ENCODE measurements around the gene NEDD4L.
"Not testable (repeated sequence)": the region's sequence is repeated elsewhere in the genome, so short reads cannot be mapped to it uniquely, and the experiment has no call there.

Gene NEDD4L

DNA sequence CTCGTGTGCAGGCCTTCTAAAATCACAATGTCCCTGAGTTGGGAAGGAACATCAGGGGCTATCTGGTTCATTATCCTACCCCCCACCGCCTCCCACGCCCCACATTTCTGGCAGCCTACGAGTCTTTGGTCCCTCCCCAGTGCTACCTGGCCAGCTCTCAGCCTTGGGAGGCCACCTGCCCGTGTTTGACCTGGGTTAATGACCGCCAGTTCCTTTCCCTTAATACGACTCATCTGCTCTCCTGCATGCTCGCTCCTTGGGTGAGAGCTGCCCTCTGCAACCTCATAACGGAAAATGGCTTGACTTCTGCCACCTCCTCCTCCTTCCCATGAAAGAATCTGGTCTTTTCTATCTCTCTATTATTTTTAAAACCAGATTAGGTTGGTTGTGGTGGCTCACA, 112.5 kb downstream of the NEDD4L start:
- DNase-seq (ENCODE audit: low read depth) = no peak

DNA sequence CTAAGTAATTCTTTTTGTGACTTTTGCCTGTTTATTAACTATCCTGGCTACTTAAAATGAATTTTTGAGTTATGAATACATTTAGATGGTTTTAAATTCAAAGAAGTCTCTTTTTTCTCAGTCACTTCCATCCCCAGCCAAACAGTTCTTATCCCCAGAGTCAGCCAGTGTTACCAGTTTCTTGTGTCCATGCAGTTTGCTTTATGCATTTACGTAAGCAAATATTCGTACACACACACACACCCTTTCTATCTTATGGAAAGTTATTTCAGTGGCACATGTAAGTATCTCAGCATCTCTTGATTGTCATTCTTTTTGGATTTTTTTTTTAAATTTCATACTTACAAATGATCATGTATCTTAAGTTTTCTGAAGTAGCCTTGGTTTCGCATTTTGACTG, 113.2 kb downstream of the NEDD4L start:
- no peak for DNase-seq (ENCODE audit: low read depth)

DNA sequence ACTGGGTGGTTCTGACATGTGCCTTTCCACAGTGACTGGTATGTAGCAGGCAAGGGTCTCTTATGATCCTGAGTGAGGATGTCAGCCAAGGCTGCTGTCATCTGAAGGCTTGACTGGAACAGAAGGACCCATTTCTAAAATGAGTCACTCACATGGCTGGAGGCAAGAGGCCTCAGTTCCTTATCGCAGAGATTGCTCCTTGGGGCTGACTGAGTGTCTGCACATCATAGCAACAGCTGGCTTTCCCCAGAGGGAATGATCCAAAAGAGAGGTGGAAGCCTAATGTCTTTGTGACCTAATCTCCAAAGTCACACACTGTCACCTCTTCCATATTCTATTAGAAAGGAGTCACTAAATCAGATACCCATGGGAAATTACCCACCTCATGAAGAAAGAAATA, 114.0 kb downstream of the NEDD4L start:
- DNase-seq (ENCODE audit: low read depth) = no peak

DNA sequence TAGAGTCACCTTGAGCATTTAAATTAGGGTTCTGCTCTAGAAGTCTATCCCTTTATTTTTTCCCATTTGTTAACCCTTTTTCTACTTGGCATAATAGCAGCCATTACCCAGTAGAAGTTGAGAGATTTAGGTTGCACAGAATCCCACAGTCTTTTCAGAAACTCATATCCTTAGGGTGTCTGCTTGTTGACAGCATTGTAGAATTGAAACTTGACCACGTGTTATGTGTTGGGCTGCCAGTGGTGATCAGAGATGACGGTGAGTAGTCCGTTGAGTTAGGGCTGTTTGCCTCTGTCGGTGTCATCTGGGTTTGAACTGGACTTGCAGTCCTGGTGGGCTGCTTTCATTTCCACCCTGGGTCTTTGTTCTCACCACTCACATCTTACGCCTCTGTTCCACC, 114.4 kb downstream of the NEDD4L start:
- no peak for DNase-seq (ENCODE audit: low read depth)

DNA sequence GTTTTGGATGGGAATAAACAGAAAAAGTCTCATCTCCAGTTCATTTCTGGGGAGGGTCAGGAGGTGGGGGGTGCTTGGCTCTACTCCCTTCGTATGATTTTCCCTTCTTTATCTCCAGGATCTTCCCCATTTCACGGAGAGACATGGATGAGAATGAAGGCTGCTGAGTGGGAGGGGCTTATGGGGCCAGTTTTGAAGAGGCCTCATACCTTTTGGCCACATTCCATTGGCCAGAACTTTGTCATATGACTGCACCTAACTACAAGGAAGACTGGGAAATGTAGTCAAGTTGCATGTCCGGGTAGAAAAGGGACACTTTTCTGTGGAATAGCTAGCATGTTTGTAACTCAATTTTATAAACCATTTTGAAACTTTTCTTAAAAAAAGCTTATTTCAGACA, 117.6 kb downstream of the NEDD4L start:
- no peak for DNase-seq (ENCODE audit: low read depth)

DNA sequence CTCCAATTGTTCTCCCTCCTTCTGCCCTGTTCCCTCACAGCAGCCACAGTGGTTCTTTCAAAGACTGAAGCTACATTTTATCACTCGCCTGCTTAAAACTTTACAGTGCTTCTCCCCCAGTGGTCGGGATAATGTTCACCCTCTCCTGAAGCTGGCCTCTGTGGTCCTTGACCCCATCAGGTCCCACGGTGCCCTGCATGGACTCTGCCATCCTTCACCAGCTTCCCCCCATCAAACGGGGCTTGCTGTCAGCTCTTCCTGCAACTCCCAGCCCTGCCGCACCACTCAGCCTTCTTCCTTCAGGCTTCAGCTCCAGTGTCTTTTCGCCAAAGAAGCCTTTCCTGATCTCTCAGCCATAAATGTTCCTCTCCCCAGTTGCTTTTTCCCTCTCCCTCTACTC, 118.1 kb downstream of the NEDD4L start:
- DNase-seq (ENCODE audit: low read depth) = no peak

DNA sequence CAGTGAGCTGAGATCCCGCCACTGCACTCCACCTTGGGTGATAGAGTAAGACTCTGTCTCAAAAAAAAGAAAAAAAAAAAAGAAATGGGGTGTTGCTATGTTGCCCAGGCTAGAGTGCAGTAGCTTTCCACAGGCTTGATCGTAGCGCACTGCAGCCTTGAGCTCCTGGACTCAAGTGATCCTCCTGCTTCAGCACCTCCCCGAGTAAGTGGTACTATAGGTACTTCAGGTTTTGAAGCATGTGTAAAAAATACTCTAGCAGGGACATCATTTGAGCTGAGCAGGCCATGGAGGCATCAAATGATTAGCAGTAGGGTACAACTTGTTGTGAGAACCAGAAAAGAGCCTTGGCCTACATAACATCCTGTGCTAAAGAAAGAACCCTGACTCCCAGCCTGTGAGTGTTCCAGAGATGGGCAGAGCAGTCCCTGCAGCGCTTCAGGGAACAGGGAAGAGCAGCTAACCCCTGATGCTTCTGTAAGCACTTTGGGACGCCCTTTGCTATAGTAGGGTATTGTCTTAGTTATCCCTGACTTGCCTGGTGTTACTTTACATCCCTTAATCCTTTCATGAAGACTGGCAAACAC, 119.1 kb downstream of the NEDD4L start:
- DNase-seq (ENCODE audit: low read depth) = no peak

DNA sequence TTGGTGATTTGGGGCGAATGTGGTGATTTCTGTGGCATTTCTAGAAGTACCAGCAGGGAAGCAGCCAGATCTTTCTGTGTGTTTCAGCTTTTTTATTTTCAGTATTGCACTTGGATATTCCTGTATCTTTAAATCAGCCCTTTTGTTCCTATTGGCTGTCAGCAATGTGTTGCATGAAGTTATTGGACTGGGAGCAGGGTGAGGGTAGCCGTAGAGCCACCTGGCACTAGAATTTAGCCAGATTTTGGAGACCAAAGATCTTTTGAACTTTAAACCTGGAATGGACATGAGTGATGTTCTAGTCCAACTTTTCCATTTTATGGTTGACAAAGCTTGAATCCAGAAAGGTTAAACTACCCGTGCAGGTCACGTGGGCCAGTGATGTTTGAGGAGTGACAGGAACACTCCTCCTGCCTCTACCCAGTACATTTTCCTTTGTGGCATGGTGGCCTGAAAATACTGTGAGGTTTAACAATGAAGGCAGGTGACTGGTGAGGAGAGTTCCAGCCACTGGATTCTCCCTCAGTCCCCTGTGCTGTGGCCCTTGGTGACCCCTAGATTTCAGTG, 122.3 kb downstream of the NEDD4L start:
- DNase-seq (ENCODE audit: low read depth) = no peak

DNA sequence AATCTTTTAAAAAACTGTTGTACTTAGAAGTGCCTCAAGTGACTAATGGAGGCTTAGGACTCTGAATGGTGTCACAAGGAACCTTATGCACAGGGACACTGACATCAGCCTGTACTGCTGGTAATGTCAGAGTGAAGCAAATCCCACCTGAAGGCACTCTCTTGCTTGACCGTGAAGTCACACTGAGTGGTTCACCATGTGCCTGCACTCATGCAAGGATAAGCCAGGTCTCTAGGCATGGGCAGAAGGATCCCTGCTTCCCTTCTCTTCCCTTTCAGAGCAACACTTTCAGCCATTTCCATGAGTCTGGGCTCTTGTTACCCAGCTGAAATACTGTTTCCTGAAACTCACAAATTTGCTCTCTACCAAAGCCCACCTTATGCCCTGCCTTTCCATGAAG, 123.0 kb downstream of the NEDD4L start:
- no peak for DNase-seq (ENCODE audit: low read depth)

DNA sequence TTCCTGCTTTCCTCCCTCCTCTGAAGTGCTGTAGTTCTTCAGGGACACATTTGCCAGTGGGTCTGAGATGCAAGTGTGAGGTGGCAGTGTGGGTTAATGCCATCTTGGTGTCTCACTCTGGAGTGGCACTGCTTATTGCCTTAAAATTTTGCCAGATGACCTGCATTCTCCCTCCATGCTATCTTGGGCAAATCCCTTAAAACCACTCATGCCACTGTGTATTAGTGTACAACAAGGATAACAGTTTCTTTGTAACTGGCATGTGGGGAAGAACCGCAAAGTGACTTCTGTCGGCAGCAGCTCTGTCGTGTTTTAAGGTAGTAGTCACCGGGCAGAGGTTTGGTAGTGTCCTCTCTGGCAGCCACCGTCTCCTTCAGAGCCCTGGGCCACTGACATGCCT, 124.2 kb downstream of the NEDD4L start:
- DNase-seq (ENCODE audit: low read depth) = no peak

DNA sequence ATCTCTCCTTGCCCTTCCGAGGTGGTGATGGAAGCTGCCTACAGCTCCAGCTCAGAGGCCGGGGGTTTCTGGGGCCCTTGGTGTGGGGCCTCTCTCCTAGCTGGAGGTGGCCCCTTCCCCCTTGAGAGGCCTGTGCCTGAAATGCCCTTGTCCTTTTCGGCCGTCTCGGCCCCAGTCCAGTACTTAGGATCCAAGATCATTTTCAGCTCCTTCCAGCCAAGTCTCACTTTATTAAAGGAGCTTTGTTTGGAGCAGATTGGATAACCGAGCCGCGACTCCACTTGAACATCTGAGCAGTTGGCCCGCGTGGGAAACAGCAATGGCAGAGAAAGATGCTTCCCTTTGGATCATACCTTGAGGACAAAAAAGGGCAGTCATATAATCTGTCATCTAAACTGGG, 125.0 kb downstream of the NEDD4L start:
- no peak for DNase-seq (ENCODE audit: low read depth)

DNA sequence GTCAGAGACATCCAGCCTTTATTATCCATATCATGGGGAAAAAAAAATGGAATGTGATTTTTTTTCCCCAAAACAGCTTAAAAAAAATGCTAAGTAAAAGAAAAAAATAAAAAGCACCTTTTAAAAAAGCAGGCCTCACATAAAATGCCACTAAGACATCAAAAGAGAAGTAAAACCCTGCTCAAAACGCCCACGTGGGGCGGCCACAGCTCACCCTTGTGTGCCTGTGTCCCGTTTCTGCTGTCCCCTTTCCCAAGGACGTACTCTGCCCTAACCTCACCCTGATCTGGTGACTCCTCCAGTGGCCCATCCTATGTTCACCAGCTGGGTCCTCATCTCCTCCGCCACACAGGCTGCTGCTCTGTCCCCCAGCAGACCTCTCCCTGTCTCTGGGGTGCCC, 125.4 kb downstream of the NEDD4L start:
- no peak for DNase-seq (ENCODE audit: low read depth)

DNA sequence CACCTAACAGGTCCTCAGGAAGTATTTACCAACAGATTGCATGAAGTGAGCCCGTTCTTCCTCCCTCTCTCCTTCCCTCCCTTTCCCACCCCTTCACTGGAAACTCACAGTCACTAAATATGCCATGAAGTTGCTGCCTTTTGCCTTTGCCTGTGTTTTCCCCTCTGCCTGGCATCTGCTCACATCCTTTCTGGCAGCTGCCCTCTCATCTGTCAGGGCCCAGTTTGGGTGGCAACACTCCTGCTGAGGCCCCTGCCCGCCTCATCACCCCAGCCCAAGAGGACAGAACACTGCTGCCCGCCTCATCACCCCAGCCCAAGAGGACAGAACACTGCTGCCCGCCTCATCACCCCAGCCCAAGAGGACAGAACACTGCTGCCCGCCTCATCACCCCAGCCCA, 126.0 kb downstream of the NEDD4L start:
- not testable (repeated sequence) for DNase-seq (ENCODE audit: low read depth)

DNA sequence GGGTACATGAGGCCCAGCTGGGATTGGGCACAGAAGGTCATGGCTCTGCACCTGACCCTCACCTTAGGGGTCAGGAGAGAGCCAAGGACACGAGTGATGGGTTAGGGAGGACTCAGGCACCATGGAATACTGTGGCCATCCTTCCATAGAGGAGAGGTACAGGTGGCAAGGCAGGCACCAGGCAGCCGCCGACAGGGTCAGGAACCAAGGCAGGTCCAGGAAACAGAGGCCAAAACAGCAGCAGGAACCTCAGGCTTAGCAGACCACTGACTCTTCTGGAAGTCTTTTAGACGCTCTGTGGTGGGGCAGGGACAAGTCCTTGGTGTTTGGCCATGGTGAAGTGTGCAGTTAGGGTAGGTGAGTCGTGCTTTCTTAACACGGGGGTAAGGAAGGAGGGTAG, 128.0 kb downstream of the NEDD4L start:
- no peak for DNase-seq (ENCODE audit: low read depth)

DNA sequence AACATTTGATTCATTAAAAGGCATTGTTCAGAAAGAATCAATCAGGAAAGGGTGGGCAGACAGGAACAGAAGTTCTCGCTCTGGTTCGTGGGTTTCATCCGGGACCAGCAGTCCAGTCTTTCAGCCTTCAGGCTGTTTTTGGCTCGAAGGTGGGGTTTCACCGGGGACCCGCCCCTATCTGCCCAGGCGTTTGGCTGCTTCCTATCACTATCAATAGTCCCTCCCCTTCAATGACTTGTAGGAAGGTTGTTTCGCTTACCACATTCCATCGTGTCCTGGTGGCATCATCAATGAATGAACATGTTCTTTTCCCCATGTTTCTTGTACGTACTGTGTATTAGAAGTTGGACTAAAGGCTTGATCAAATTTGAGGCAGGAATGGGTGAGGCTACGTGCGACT, 130.3 kb downstream of the NEDD4L start:
- DNase-seq (ENCODE audit: low read depth) = no peak

DNA sequence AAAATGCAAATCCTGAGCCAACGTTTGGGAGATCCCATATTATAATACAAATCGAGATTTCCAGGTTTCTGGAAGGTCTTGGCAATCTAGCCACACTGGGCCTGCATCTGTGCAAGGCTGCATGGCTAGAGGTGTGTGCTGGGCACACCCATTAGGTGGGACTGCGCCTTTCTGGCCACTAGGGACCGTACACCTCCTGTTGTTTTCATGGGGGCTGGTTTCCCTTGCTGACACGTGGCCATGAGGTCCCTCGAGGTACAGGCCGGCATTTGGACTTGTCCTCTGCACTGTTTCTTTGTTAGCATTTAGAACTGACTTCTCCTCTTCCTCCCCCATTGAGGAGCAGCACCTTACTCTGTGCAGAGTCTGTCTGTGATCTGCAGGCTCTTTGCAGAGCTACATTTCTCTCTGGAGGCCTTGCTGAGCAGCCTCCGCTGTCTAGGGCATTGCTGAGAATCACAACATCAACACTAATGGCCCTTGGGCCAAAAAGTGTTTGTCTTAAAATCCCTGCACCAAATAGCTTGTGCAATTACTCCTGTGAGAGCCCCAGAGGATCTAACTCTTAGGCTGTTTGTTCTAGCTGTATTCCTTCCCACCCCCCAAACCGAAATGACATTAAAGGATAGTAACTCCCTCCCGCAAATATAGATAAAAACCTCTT, 131.2 kb downstream of the NEDD4L start:
- DNase-seq (ENCODE audit: low read depth) = no peak

DNA sequence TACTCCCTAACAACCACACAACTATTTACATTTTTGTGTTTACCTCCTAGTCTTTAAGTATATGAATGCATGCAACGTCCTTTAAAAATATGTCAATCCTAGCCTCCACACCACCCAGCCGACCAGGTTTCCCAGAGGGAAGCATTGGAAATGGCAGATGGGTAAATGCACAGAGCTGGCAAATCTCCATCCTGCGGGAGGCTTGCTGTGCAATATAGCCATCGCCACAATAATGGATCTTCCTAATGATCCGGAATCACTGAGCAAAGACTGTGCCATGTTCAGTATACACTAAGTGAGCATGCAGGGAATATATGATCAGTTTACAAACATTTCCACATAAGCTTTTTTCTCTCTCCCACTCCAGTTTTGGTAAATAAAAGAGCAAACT, 131.8 kb downstream of the NEDD4L start:
- DNase-seq (ENCODE audit: low read depth) = no peak

DNA sequence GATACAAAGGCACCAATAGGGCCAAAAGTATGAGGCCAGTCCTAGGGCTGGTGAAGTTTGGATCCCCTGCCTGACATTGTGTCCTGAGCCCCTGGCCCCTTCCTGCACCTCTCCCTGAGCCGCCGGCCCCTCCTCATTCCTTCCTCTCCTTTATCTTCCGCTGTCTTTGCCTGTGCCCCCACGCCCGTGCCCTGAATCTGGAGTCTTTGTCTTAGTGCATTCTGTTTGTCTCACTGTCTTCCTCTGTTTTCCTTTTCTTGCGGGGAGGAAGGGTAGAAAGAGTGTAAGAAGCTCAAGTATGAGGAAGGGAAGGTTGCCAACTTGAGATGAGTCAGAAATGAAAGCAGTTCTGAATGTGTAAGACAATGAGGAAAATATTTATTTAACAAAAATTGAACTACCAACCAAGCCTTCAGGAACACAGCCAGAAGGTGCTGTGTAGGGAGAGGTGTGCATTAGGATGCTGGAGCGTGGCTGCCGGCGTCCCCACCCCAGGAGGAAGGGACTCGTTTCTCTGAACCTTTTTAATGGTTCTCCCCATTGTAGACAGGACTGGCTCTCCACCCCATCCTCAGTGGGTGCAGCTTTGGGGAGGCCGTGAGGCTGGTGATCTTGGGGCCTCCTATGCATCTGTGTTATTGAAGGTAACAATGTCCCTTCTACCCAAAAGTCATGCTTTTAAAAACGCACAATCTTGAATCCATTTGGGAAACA, 133.1 kb downstream of the NEDD4L start:
- peak; percentile 69 for DNase-seq (ENCODE audit: low read depth)

DNA sequence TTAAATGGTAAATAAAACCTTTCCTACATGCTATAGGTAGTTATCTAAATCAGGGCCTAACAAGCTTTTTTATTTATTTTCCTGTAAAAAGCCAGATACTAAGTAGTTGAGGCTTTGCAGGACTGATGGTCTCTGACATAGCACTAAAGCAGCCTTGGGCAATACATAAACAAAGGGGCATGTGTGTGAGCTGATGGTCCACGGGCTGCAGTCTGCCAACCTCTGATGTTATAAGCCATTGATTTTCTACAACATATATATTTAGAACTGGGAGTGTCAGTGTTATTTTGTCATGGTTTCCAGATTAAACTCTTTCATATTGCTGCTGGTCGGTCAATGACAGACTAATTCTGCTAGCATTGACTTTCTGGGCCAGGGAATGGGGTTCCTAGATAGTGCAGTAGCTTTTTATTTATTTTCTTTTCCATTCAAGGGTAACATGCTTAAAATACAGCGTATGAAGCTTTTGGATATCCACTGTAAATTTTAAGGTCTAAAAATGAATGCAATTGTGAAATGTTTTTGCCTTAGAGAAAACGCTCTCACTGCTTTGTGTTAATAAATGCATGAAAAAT, 134.0 kb downstream of the NEDD4L start:
- no peak for DNase-seq (ENCODE audit: low read depth)

DNA sequence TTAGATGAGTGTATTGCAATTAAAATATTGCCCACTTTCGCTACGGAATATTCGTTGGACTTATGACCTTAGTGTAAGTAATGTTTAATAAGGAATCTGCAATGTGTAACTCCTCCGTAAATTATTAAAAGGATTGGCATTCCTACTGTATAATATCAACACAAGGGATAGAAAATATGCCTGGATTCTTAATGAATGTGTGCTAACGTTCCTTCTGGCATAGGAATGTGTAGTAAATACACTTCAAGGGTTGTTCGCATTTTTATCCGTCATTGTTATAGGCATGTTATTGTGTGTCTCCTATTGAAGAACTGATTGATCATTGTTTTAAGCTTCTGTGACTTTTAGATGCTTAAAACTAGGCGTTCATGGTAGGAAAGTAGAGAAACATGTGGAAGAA, 134.5 kb downstream of the NEDD4L start:
- no peak for DNase-seq (ENCODE audit: low read depth)

DNA sequence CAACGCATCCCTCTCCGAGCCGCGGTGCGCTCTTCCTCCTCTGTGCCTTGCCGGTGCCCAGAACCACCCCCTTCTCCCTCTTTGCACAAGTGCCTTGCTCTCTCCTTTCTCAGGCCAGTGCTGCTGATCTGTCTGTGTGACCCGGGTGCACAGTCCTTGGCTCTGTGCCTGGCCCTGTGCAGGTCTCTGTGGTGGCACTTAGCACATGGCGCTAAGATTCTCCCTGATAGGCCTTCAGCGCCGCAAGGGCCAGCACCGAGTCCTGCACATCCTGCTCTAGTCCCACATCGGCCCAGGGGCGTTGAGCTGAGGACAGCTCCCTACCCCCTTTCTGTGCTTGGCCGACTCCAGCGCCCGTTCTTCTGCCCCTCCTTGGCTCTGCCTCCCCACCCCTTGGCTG, 136.1 kb downstream of the NEDD4L start:
- no peak for DNase-seq (ENCODE audit: low read depth)

DNA sequence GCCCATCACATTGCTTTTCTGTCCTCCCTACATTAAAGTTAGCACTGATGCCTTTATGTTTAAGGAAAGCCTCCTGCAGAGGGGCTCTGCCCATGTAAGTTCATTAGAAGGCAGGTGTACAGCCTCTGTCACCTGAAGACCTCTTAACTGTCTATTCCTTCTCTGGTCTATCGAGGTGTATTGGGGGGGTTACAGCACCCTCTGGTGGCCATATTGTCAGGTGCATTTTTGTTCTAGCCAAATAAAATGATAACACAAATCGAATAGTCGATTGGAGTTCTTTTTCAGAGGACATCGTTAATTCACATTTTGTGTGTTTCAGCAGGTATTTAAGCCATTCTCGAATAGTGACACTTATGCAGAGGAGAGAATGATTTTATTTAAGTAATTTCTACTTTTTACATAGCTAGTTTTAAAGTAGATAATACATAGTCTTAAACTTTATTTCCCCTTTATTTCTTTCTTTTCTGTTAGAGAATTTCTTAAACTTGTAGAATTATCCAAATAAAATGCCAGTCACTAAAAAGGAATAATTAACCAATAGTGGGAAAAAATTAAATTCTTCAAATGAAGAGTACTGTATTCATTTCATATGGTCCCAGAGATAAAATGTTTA, 136.8 kb downstream of the NEDD4L start:
- DNase-seq (ENCODE audit: low read depth) = no peak

DNA sequence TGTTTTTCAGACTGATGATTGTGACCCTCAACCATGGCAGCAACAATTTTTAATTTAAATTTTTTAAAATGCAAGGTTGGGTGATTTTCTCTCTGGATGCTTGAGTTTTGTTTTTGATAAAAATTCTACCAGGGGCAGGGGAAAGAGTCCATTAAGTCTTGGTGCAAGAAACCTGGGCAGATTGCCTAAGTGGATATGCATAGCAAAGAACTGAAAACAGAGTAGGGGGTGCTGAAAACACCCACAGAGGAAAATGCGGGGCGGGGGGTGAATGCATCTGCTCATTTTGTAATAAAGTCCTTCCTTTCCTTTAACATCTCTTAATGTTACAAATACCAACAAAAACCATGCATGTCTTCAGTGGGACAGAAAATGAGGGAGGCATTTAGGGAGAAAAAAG, 138.0 kb downstream of the NEDD4L start:
- DNase-seq (ENCODE audit: low read depth) = no peak

Measured in HS-27A (cell line).